GM18907 (cell line): ENCODE measurements around the gene YWHAG.
"Not testable (repeated sequence)": the region's sequence is repeated elsewhere in the genome, so short reads cannot be mapped to it uniquely, and the experiment has no call there.

Source experiments
- ATAC-seq: cut with Tn5 transposase; IDR thresholded peaks from one replicate; pipeline ENCODE4 v1.9.1; 2021; ENCODE audit warnings: mild to moderate bottlenecking, moderate library complexity; ENCODE audit not compliant: unreplicated experiment

Gene YWHAG

DNA sequence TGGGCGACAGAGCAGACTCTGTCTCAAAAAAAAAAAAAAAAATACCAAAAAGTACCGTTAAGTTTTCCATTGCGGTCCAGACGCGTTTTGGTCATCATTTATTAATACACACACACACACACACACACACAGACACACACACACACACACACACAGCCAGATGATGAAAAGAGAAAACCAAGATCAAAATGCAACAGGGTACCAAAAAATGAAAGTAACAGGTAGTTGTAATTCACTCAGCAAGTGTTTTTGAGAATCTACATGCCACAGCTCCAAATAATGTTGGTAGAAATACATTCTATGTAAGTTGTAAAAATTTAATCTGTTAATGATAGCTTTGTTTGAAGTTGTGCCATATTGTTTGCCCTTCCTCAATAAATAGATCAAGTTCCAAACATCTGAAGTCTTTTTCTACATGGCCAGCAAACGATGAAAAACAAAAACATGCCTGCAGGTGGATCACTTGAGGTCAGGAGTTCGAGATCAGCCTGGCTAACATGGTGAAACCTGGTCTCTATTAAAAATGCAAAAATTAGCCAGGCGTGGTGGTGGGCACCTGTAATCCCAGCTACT is 9.4 kb downstream of the YWHAG start:
- ATAC-seq: no peak

DNA sequence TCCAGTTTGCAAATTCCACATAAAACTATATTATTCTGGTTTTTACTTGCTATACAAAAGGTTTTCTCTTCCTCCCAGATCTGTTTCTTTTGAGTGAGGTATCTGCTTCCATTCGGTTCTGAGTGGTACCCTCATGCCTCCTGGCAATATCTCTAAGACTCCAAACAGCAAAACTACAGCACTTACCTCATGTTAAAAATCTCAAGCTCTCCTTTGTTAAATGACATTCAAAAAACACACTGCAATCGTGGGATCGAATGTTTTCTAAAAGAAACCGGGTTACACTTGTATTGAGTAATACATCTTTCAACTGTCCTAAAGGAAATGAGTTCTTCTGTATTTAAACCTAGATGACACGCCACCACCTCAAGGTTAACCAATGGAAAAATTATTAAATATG is 11.1 kb downstream of the YWHAG start:
- ATAC-seq: no peak

DNA sequence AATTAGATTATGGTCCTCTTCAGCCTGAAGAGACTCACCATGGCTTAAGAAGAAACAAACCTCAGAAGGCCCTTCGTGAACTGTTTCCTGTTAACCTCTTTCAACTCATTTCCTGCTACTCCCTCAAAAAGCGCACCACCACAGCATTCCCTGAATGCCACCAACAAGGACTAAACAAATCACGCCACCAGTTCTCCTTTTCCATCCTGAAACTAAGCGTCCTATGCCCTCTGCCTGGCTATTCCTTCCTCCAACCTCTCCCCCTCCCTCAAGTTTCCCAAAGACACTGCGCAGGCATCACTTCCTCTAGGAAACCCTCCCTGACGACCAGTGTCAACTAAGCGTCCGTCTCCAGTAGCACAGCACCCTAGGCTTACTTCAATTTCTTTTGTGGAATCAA is 12.0 kb downstream of the YWHAG start:
- ATAC-seq: no peak

DNA sequence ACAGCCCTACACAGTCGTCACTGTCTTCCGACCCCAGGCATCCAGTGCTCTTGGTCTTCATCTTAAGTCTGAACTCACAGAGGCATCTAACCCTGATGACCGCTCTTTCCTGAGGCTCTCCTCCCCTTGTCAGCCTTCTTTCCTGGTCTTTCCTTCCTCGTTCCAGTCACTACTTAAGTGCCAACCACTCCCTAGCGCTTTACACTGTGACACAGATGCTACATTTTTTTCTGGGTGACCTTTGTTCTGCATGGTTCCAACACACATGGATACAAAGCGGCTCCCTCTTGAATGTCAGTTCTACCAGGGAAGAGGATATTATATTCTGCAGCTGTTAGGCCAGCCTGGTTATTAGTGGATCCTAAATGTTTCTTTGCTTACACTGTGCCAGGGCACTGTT is 12.7 kb downstream of the YWHAG start:
- ATAC-seq: no peak

DNA sequence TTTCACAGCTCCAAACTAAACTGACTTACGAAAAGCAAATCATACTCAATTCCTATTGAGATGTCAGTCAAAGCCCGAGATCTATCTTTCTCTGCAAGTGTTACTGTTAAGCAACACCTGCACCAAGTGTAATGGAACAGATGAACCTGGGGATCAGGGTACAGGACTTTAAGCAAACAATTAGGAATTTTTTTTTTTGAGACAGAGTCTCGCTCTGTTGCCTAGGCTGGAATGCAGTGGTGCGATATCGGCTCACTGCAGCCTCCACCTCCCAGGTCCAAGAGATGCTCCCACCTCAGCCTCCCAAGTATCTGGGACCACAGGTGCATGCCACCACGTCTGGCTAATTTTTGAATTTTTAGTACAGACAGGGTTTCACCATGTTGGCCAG is 14.9 kb downstream of the YWHAG start:
- no peak for ATAC-seq

DNA sequence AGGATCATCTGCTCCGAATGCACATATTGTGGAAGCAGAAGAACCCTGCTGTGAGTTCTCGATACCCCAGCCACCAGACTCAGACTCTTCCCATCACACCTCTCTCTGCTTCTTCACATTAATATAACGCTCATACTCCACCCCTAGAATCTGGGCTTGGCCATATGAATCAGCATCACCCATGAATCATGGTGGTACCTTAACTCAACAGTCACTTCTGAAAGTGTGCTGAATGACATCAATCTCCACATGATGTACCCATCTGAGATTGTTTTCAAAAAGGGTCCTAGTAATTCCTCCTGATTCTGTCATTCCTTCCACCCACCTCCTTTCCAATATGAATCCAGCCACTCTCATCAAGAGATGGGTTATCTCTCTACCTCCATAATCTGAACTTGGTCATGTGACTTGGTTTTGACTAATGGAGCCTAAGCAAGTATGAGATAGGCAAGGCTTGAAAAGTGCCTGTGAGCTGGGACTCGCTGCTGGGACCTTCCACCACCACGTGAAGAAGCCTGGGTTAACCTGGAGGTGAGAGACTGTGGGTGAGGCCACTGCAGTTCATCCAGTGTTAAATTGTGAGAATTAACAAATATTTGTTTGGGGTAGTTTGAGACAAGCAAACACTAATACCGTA is 15.4 kb downstream of the YWHAG start:
- ATAC-seq: no peak

DNA sequence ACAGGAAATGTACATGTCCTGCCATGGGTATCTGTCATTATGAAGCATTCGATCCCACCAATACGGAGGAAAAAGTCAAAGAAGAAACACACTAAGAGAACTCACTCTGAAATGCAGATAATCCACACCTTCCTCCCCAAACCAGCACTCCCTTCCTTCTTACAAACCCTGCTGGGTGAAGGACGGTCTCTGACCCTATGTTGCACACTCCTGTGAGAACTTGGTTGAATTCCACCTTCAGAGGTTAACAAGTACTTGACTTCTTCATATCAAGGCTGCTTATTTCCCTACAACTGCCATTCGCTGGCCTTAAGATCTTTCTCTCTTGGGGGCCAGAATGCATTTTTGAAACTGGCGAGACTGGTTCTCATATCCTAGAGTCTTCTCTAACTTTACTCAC is 16.6 kb downstream of the YWHAG start:
- no peak for ATAC-seq

DNA sequence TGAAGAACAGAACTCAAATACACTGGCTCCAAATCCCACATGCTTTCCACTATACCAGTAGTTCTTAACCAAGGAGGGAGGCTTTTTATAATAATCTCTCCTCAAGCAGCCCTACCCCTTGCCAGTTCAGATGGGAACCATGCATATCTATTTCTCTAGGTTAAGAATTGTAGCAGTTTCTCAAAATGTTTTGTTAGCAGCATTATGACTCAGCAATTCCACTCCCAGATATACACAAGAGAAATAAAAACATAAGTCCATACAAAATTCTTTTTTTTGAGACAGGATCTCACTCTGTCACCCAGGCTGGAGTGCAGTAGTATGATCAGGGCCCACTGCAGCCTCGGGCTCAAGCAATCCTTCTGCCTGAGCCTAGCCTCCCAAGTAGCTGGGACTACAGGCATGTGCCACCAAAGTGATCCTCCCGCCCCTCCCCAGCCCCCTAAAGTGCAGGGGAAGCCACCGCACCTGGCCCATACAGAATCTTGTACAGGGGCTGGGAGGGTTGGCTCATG is 18.1 kb downstream of the YWHAG start:
- no peak for ATAC-seq

DNA sequence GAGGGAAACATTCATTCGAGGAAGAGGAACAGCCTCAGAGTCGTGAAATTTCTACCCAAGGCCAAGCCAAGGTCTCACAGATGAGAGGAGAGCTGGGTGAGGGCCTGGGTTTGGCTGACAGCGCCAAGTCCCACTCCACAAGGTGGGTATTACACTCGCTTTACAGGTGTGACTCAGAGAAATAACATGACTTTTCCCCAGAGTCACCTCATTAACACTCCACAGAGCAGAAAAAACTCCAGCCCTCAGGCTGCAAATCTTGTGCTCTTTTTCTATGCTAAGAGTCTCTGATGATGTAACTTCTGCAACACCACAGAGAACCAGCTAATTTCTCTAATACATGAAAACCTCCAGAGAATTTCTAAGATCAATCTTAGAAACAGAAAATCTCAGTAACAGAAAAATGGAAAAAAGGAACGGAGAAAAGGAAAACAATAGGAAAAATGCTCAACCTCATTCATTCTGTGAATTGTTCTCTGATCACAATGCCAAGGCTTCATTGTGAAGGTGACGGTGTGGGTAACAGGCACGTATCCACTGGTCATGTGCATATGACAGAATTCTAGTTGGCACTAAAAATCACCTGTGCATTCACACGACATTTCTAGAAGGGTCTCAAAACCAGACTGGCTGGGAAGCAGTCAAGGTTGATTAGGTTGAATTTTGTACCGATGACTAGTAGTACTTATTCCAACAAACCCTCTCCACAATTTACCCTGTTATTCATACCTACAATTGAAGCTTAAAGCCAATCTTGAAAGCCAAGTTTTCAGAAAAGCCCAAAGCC is 20.3 kb downstream of the YWHAG start:
- no peak for ATAC-seq

DNA sequence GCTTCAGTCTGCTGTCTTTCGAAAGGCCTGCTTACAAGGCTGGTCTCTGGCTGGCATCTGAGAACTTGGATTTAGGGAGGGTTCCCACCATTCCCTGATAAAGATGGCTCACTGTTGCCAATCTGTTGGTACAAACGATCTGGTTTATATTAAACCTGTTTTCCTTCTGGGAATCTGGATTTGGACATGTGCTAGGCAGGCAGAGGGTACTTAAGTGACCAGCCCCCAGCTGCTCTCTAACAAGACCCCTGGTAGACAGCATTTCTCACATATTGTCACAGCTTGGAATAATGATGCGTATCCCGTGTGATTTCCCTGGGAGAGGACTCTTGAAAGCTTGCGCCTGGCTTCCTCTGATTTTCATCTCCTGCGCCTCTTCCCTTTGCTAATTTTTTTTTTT is 21.6 kb downstream of the YWHAG start:
- ATAC-seq: no peak

DNA sequence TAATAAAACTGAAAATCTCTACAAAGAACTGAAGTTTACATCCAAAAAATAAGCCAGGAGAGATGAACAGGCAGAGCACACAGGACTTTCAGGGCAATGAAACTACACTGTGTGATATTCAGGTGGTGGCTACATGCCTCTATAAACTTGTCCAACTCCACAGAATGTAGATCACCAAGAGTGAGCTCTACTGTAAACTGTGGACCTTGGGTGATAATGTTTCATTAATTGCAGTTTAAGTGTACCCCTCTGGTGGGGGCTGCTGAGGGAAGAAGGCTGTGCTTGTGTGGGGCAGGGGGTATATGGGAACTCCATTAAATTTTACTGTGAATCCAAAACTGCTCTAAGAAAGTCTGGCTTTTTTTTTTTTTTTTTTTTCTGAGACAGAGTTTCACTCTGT is 22.7 kb downstream of the YWHAG start:
- ATAC-seq: no peak

DNA sequence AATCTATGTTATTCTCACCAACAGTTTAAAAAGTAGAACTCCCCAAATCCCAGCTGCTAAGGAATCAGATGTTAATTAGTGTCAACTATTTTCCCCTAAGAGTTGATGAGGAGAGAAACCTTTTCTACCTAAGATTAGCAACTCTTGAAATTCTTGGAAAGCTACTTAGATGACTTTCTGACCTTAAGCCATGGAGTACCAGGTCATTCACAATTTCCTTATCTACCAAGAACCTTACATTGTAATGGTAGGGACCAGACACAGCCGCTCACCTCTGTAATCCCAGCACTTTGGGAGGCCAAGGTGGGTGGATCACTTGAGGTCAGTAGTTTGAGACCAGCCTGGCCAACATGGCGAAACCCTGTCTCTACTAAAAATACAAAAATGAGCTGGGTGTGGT is 23.4 kb downstream of the YWHAG start:
- ATAC-seq: not testable (repeated sequence)

DNA sequence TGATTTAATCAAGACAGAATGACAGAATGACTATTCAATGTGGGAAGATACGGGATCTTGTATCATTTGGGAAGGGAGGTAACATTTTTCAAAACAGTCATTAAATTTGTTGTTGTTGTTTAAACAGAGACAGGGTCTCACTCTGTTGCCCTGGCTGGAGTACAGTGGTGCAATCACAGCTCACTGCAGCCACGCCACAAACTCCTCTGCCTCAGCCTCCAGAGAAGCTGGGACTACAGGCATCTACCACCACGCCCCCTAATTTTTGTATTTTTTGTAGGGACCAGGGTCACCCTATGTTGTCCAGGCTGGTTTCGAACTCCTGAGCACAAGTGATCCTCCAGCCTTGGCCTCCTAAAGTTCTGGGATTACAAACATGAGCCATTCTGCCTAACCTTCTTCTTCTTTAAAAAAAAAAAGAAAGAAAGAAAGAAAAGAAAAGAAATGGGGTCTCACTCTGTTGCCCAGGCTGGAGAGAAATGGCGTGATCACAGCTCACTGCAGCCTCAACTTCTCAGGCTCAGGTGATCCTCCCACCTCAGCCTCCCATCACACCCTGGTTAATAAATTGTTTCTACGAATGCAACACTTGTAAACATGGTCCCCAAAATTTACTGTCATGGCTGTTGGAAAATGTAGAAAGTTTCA is 24.3 kb downstream of the YWHAG start:
- no peak for ATAC-seq

DNA sequence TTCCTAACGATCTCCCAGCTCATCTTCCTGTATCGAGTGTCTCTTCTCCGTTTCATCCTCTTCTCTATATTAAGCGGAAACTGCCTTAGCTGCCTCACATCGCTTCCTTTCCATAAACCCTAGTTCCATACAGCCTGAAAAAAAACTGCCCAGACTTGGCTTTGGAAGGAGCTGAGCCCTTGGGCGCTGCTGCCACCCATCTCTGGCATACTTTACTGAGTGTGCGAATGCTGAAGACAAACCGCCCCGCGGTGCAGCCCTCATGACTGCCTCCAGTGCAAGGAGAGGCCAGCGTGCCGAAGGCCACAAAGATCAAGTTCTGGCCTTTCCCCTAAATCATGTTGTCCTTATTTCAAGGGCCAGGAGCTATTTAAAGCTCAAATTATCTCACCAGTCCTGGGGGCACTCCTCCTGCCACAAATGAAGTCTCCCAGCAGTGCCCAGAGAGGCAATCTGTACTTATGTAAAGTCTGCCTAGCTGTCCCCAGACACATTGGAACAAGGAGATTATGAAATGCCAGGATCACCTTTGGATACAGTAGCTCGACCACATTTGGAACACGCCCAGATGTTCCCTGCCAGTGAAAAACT is 25.2 kb downstream of the YWHAG start:
- no peak for ATAC-seq

DNA sequence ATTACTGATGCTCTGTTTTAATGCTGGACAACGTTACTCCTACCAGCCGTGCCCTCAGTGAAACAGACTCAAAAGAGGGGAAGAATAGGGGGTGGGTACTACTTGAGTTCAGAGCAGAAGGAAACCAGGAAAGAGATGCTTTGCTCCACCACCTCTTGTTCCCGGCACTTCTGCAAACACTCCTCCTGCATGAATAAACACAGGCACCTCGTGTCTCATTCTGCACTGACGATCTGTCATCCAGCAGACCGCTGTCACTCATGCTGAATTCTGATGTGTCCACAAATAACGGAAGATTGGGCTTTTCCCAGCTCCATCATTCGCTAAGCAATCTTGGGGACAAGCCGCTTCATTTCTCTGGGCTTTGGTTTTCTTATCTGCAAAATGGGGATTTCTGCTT is 26.7 kb downstream of the YWHAG start:
- no peak for ATAC-seq

DNA sequence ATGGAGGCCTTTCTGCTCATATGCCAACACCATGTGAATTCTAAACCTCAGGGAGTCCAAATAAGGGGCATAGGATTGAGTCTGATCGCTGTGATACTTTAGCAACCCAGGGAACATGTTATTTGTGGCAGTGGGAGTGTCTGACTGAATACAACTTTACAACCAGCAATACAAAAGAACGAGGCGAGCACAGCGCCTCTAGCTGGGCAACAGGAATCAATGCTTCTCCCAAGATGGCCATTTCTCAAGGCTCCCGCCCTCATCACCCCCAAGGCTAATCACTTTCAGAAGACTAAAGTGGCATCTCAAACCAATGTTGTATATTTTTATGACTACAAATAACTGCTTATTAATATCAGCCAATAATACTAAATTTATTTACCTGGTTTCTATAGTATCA is 28.1 kb downstream of the YWHAG start:
- ATAC-seq: no peak

DNA sequence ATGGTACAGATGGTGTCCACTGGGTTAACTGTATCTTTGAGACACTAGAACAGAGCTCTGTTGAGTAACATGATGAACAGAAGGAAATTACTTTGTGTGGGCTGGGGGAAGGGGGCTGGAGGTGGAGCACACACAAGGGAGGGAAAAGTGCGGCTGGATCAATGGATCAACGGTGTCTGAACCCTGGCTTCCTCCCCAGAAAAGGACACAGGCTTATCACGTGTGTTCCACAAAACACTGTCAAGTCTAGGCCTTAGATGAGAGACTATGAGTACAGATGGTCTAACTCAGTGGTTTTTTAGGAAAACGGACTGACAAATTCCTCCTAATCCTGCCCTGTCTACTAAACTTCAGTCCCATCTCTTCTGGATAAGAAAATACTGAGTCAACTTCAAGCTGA is 28.5 kb downstream of the YWHAG start:
- no peak for ATAC-seq

DNA sequence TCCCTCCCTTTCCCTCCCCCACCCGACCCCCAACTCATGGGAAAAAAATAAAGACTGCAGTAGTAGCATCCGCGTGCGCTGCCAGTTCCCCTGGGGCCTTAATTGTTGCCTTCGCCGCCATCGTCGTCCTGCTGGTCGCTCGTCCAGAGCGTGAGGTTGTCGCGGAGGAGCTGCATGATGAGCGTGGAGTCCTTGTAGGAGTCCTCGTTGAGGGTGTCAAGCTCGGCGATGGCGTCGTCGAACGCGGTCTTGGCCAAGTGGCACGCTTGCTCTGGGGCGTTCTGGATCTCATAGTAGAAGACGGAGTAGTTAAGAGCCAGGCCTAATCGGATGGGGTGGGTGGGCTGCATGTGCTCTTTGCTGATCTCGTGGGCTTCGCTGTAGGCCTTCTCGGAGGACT is 29.3 kb downstream of the YWHAG start:
- no peak for ATAC-seq

DNA sequence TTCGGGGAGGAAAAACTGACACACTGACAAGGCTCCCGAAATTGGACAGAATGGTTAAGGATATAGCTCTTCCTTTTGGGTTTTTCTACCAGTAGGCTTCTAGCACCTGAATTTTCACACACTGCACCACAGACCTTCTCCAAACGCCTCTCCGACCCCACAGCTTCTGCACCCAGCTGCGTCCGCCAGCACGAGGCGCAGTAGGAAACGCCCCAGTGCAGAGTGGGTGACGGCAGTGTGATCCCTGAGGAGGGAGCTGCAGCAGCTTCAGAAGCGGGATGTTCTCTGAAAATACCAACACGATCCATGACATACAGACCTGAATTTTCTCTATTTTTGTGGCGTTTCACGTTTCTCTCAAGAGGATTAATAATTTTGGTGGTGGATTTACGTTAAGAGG is 30.4 kb downstream of the YWHAG start:
- no peak for ATAC-seq

DNA sequence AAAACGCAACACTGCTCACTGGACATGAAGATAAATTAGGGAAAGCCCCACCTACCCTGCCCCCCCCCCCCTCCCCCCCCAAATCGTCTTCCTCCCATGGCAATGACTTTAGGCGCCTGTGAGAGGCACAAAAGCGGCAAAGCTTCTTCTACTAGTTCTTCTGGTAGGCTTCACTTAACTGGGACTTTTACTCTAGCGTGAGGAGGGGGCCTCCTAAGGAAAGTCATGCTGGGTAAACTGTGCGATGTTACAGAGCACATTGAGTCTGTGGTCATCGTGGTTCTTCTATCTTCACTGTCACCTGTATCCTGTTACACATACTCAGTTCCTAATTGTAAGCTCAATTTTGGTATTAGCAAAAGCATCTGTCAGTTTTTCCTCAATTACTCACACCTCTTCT is 31.2 kb downstream of the YWHAG start:
- ATAC-seq: no peak

DNA sequence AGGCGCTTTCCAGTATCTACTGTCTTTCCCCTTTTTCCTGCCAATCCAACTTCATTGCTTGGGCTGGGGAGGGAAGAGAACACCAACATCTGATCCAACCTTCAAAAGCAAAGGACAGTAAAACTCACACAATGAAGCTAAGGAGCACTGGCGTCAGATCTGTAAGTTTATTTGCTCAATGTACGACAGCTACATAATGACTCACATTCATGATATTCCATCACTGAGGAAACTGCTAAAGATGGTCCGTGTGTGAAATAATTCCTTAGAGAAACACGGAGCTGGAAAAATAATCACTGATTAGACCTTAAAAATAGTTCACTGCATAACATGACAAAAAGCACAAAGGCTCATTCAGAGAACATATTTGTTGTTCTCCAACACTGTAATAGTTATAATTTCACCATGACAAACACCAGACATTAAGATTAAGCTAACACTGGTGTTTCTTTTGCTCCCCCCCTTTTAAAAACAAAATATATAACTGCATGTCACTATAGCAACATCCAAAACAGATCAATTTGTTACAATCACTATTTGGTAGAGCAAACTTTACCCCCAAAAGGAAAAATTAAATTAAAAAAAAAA is 32.1 kb downstream of the YWHAG start:
- ATAC-seq: no peak
